BE2C (cell line): ENCODE data around the gene USP40.
A peak's percentile ranks its signal among the peaks of the same experiment; 100 is the strongest.

Experiments used
- DNase-seq: peaks from one replicate; pipeline ENCODE4 v3.0.0-alpha.2; 2020
- H3K27me3 ChIP-seq: fragments of 250-450 bp; sonication (Bioruptor Pico); 2 replicates; pipeline ENCODE4 v1.5.1; 2020; ENCODE audit warnings: mild to moderate bottlenecking
- H3K36me3 ChIP-seq: fragments of 250-450 bp; sonication (Bioruptor Pico); 2 replicates; pipeline ENCODE4 v1.5.1; 2020; ENCODE audit warnings: mild to moderate bottlenecking
- H3K4me1 ChIP-seq: fragments of 250-450 bp; sonication (Bioruptor Pico); 2 replicates; pipeline ENCODE4 v1.5.1; 2020
- H3K4me3 ChIP-seq: 2 replicates; pipeline ENCODE4 v1.5.1; 2011; ENCODE audit warnings: low read depth, low read length
- H3K9me3 ChIP-seq: fragments of 250-450 bp; sonication (Bioruptor Pico); 2 replicates; pipeline ENCODE4 v1.5.1; 2020
- TF ChIP-seq, protein P1 (sequence below): IDR thresholded peaks from 2 replicates; pipeline ENCODE4 v1.5.1; 2012; ENCODE audit warnings: mild to moderate bottlenecking, low read depth, low read length

USP40 gene

DNA sequence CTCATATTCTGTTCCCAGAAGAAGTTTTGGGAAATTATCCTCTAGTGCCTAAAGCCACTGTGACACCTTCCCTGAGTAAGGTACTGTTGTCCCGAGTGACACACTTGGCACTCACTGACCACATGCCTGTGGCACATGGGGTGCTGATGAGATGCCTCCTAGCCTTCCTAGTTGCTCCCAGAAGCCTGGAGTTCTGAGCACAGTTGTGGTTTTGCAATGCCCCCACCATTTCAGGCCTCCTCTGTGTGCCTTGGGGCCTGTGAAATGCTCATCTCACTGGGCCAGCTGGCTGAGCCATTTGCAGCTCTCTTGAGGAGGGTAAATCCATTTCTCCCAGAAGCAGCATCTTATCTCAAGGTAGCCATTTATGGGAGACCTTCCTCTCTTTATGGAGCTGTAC lies 120.5 kb downstream of the USP40 start:
- H3K4me3 ChIP-seq = no peak overlapping the region
- no peaks in the 10 kb centered on the region for H3K9me3 ChIP-seq
- peaks cover 26% of the 10 kb centered on the region for H3K36me3 ChIP-seq
- H3K4me1 ChIP-seq = peaks cover 3% of the 10 kb centered on the region; the same call in 1 of the 2 replicates
- no peak for DNase-seq
- no peaks in the 10 kb centered on the region for H3K27me3 ChIP-seq
- TF ChIP-seq, protein P1, sequence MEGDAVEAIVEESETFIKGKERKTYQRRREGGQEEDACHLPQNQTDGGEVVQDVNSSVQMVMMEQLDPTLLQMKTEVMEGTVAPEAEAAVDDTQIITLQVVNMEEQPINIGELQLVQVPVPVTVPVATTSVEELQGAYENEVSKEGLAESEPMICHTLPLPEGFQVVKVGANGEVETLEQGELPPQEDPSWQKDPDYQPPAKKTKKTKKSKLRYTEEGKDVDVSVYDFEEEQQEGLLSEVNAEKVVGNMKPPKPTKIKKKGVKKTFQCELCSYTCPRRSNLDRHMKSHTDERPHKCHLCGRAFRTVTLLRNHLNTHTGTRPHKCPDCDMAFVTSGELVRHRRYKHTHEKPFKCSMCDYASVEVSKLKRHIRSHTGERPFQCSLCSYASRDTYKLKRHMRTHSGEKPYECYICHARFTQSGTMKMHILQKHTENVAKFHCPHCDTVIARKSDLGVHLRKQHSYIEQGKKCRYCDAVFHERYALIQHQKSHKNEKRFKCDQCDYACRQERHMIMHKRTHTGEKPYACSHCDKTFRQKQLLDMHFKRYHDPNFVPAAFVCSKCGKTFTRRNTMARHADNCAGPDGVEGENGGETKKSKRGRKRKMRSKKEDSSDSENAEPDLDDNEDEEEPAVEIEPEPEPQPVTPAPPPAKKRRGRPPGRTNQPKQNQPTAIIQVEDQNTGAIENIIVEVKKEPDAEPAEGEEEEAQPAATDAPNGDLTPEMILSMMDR = no peak

DNA sequence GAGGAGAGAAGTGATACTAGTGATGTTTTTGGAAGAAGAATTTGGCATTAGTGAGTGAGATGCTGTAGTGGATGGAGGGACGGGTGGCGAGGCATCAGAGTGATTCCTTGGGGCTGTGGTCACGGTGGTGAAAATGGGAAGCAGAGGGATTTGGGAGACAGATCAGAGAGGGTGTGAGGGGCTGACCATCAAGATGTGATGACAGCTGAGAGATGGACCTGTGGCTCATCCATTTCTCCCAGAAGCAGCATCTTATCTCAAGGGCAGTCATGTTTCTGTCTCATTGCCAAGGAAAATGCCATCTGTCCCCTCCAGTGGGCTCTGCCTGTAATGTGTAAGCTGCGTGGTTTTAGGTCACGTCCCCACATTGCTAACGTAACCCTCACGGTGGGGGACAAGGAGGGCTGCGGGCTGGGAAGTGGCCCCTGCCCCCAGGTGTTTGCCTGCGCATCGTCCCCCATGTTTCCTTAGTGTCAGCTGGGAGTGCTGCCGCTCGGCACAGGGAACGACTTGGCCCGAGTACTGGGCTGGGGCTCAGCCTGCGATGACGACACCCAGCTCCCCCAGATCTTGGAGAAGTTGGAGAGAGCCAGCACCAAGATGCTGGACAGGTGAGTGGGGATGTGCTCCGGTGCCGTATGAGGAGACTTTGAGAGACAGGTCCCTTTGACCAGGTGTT lies 121.3 kb downstream of the USP40 start:
- no peak for DNase-seq
- Histone ChIP-seq H3K4me1 (peaks cover 3% of the 10 kb centered on the region; the same call in 1 of the 2 replicates), H3K36me3 (peaks cover 20% of the 10 kb centered on the region), H3K9me3 (no peaks in the 10 kb centered on the region), H3K27me3 (no peaks in the 10 kb centered on the region), H3K4me3 (no peak overlapping the region)
- TF ChIP-seq, protein P1 = no peak

DNA sequence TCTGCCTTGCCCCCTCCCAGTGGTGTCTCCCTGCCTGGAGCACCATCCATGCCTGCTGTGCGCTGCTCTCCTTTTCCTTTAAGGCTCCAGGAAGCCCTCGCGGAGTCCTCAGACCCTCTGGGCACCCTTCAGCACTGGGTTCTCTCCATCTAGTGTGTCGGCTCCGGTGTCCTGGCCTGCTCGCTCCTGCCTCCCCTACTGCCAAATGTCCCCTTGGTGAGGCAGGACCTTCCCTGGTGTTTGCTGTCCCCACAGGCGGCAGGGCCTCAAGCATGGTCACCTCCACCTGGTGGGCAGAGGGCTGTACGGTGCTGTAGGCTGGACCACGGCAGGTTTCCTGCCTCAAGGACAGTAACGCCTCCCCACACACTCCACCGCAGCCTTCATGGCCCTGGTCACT lies 122.1 kb downstream of the USP40 start:
- no peak overlapping the region for H3K4me3 ChIP-seq
- no peaks in the 10 kb centered on the region for H3K27me3 ChIP-seq
- no peaks in the 10 kb centered on the region for H3K9me3 ChIP-seq
- no peak for DNase-seq
- TF ChIP-seq, protein P1 = no peak
- peaks cover 18% of the 10 kb centered on the region for H3K36me3 ChIP-seq
- H3K4me1 ChIP-seq = peaks cover 3% of the 10 kb centered on the region; the same call in 1 of the 2 replicates

DNA sequence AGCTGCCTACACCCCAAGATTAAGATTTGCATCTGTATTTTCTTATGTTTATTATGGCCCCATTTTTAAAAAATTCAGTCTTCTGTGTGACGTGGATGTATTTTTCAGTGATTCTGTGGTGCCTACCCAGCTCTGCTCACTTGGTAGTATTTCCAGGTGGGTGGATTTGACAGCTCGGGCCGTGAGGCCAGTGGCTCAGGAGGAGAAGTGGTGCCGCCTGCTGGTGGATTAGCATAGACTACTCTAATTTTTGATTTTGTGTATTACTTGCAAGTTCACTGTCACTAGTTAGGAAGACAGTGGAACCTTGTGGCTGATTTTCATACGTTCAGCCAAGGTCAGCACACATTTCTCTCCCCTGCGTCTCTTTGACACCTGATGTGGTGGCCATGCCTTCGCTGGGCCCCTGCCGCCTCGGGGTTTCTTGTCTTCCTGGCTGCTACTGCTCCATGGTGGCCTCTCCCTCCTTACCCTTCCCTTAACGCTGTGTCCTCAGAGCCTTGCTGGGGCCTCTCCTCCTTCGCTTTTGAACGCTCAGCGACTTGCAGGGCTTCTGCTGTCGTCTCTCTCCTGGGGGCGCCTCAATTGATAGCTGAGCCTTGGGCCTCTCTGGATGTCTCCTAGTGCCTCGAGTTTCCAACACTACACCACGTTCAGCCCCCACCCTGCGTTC lies 122.9 kb downstream of the USP40 start:
- TF ChIP-seq, protein P1 = peak; percentile 90
- DNase-seq = peak; percentile 82
- H3K36me3 ChIP-seq = peaks cover 14% of the 10 kb centered on the region
- H3K4me1 ChIP-seq = no peaks in the 10 kb centered on the region
- no peaks in the 10 kb centered on the region for H3K9me3 ChIP-seq
- no peak overlapping the region for H3K4me3 ChIP-seq
- H3K27me3 ChIP-seq = no peaks in the 10 kb centered on the region

DNA sequence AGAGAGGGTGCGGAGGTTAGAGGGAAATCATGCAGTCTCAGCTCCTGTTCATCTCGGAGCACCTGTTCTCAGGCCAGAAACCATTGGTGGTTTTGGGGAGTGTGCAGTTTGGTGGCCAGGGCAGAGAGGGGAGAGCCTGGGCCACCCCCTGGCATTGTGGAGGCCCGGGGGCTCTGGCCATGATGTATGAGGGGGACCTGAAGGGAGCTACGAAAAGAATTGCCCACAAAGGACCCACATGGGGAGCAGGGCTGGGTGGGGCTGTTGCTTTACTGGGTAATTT lies 124.6 kb downstream of the USP40 start:
- TF ChIP-seq, protein P1 = no peak
- Histone ChIP-seq H3K36me3 (peaks cover 6% of the 10 kb centered on the region), H3K27me3 (no peaks in the 10 kb centered on the region), H3K4me1 (no peaks in the 10 kb centered on the region), H3K4me3 (no peak overlapping the region), H3K9me3 (no peaks in the 10 kb centered on the region)
- DNase-seq = no peak
